NCI-H748 treated with DMSO at 0.1 percent for 48 hours (cell line): ENCODE results near the gene CCND1.
A peak's percentile ranks its signal among the peaks of the same experiment; 100 is the strongest.

Experiments used
- DNase-seq: peaks from one replicate; lab custom pipeline; 2025; lab: John Stamatoyannopoulos, UW

CCND1 gene

DNA sequence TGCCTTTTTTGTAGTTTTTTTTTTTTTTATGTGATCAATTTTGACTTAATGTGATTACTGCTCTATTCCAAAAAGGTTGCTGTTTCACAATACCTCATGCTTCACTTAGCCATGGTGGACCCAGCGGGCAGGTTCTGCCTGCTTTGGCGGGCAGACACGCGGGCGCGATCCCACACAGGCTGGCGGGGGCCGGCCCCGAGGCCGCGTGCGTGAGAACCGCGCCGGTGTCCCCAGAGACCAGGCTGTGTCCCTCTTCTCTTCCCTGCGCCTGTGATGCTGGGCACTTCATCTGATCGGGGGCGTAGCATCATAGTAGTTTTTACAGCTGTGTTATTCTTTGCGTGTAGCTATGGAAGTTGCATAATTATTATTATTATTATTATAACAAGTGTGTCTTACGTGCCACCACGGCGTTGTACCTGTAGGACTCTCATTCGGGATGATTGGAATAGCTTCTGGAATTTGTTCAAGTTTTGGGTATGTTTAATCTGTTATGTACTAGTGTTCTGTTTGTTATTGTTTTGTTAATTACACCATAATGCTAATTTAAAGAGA, 12.5 kb downstream of the CCND1 start:
- DNase-seq = no peak

DNA sequence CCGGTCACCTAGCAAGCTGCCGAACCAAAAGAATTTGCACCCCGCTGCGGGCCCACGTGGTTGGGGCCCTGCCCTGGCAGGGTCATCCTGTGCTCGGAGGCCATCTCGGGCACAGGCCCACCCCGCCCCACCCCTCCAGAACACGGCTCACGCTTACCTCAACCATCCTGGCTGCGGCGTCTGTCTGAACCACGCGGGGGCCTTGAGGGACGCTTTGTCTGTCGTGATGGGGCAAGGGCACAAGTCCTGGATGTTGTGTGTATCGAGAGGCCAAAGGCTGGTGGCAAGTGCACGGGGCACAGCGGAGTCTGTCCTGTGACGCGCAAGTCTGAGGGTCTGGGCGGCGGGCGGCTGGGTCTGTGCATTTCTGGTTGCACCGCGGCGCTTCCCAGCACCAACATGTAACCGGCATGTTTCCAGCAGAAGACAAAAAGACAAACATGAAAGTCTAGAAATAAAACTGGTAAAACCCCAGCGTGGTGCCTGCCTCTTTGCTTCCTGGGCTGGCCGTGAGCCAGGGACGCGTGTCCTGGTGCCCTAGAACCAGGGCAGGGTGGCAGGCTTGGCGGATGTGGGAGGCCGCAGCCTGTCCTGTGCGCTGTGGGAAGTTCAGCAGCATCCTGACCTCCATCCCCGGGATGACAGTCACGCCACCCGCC, 13.2 kb downstream of the CCND1 start:
- no peak for DNase-seq

- peak; percentile 15 for DNase-seq
These were observed 13.9 kb downstream of the CCND1 start for GRCh38 chr11:69654660-69655478.

- no peak for DNase-seq
These were observed 14.8 kb downstream of the CCND1 start for GRCh38 chr11:69655479-69656428.

DNA sequence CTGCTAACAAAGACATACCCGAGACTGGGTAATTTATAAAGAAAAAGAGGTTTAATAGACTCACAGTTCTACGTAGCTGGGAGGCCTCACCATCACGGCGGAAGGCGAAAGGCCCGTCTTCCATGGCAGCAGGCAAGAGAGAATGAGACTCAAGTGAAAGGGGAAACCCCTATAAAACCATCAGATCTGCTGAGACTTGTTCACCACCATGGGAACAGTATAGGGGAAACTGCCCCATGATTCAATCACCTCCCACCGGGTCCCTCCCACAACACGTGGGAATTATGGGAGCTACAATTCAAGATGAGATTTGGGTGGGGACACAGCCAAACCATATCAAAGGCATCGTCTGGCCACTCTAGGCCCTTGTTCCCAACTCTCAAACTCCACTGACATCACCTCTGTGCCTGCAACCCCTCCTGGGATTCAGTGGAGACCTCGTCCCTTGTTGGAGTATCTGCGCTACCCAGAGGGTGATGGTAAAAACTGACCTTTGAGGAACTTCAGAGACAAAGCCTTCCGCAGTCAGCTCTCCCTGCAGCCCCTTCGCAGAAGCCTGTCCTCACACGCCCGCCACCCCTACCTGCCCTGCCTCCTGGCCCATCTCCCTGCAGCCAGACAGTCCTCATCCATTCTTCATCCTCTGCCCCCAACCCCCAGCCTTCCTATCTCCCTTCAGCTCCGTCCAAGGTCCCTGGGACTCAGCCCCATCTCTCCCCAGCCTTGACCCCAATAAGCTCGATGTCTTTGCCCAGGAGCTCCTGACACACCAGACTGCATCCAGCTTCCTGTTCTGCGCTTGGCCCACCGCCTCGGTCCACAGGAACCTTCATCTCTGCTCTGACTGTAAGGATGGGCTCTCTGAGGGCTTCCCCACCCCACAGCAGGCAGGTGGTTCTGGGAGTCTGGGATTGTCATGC, 15.8 kb downstream of the CCND1 start:
- DNase-seq = no peak

DNA sequence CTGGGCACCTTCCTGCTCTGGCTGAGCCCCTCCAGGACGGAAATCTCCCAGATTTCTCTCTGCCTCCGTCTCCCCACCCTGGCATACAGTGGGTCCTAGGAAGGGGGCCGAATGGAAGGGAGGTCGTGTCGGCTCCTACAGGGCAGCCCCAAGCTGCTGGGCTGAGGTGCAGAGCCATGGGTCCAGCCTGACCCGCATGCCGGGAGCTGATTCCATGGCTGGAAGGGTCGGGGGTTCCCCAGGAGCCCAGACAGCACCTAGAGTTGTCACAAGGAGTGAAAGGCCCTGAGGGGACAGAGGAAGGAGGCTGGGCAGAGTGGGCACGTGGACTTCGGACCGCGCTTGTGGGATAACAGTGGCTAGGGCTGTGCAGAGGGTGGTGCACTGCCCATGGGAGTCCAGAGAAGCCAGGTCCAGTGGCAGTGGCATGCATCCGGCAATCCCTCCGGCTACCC, 16.5 kb downstream of the CCND1 start:
- no peak for DNase-seq

GRCh38 chr11:69657911-69658625, 17.1 kb downstream of the CCND1 start:
- no peak for DNase-seq

GRCh38 chr11:69658626-69659450, 17.9 kb downstream of the CCND1 start:
- DNase-seq = no peak

- DNase-seq = no peak
These were observed 18.6 kb downstream of the CCND1 start for GRCh38 chr11:69659591-69659990.

- DNase-seq = no peak
These were observed 19.1 kb downstream of the CCND1 start for GRCh38 chr11:69660001-69660500.

GRCh38 chr11:69661413-69661715, 20.4 kb downstream of the CCND1 start:
- DNase-seq = no peak

- no peak for DNase-seq
These were observed 21.2 kb downstream of the CCND1 start for GRCh38 chr11:69662021-69662698.

- DNase-seq = no peak
These were observed 21.9 kb downstream of the CCND1 start for GRCh38 chr11:69662806-69663205.

- DNase-seq = no peak
These were observed 22.4 kb downstream of the CCND1 start for GRCh38 chr11:69663326-69663725.

DNA sequence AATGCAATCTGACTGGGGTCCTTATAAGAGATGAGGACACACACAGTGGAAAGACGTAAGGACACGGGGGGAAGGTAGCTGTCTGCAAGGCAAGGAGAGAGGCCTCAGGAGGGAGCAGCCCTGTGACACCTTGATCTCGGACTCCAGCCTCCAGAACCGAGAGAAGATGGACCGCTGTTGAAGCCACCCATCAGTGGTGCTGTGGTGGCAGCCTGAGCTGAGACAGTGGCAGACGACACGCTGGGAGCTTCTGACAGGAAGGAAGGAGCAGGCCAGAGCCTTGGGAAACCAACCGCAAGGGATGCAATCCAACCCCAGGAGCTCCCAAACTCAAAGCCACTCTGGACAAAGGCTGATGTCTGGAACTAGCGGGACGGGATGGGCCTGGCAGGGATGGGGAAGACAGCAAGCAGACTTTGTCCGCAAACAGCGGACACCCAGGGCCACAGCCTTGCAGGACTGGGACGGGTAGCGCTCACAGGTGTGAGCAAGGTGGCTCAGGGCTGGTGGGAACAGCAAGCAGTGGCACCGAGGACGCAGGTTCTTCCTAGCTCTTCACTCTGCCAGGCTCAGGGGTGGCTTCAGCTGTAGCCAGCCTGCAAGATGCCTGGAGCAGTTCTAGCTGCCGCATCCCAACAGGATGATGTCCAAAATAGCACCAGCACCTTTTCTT, 23.3 kb downstream of the CCND1 start:
- DNase-seq = no peak

- DNase-seq = no peak
These were observed 23.9 kb downstream of the CCND1 start for GRCh38 chr11:69664901-69665300.

GRCh38 chr11:69665669-69666068, 24.7 kb downstream of the CCND1 start:
- no peak for DNase-seq

DNA sequence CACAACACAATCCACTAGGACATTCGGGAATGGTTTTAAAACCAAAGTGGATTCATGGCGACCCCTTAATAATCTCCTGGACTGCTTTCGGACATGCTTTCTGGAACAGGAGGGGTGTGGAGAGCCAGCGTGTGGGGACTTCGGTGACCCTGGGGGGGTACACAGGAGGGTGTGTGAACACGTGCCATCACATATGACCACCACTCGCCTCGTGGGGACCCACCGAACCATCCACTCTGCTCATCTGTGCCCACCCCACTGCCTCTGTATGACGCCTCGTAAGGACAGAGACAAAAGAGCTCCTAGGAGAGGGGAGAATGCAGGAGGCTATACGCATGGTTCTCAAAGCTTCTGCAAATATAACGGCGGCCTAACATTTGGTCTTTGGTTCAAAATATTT, 25.3 kb downstream of the CCND1 start:
- DNase-seq = no peak
